ENCODE results near the gene POLG2. TPM values are rescaled to one million over a fixed set of nuclear protein-coding genes. Genes with fewer than 3 reads are reported as not detected.
A peak's percentile ranks its signal among the peaks of the same experiment; 100 is the strongest.

Gene POLG2
- total and polyA plus RNA-seq, 2 of the 8 experiments (the other 6 are each of a cell fraction or from before 2014, with no cell fraction given): 9.7 to 34.3 TPM

DNA sequence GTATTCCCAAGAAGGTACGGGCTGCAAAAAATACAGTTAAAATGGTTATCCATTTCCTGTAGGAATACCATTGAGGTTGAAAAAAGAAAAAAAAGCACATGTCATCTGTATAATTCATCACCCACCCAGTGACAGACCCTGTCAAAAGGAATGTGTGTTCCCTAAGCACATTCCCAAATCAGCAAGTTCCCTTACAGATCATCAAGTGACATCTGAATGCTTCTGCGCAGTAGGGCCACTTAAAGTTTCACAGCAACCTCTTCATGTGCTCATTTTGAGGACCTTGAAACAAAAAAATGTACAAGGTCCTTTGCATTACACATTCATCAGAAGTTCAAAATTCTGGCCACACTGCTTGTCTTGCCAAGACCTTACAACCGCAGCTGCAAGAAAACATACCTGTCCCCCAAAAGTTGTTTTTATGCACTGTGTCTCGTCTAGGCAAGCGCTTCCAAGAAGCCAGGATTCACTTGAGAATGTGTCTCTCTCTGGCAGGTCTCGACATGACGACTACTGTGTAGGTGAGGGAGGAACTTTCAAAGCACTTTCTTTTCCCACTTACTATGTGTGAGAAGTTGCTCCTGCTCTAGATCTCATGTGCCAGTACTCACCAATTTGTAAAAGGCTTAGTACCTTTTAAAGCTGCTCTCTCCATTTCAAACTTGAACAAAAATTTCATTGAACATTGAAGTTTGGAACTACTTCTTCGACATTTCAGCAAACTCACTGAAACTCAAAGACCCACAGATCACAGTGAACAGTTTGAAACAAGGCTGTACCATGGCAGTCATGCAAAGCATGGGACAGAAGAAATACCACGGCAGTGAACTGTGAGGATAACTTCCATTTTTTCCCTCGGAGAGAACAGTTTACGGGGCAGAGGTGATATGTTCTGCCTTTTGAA, 4.3 kb upstream of the POLG2 start (continued):
- TF ChIP-seq RNF2 (IDR thresholded peaks at IDR 0.05; ENCODE audit: borderline replicate concordance, low read depth, low read length, missing control alignments, poor library complexity, severe bottlenecking): no peak
- no peak for TF ChIP-seq HDAC6 (IDR thresholded peaks at IDR 0.05; ENCODE audit: low read depth, low read length)
- no peak for TF ChIP-seq EP300 (IDR thresholded peaks at IDR 0.05; ENCODE audit: borderline replicate concordance in 1 of 2, low read depth in 2 of 2, low read length in 2 of 2)
- TF ChIP-seq MAFK (IDR thresholded peaks at IDR 0.05; ENCODE audit: low read depth, low read length): no peak
- no peak for TF ChIP-seq CTCF (IDR thresholded peaks at IDR 0.05; ENCODE audit: control extremely low read depth in 1 of 3, insufficient read depth in 1 of 3, low read depth in 1 of 3, low read length in 3 of 3)
- TF ChIP-seq POLR2AphosphoS5 (IDR thresholded peaks at IDR 0.05; ENCODE audit: low read depth, low read length): peak; percentile 71
